B cell (primary cell): ENCODE results near the gene VPS26A. TPM values are rescaled to one million over a fixed set of nuclear protein-coding genes. Genes with fewer than 3 reads are reported as not detected.

Experiments
- ATAC-seq: fragments of 200-7000 bp; cut with Tn5 transposase; one replicate; pipeline ENCODE4 v1.10.0; 2021; ENCODE audit warnings: low read depth, mild to moderate bottlenecking, moderate number of reproducible peaks, moderate library complexity
- CTCF ChIA-PET: fragments of 350-600 bp; sonication (Branson Sonifier 250); formaldehyde crosslinking; loops from one replicate; lab custom pipeline; 2021; ENCODE audit warnings: antibody characterized with exemption, inconsistent platforms; lab: Charles Lee
- POLR2A ChIA-PET: fragments of 350-600 bp; sonication (Branson Sonifier 250); formaldehyde crosslinking; loops from one replicate; lab custom pipeline; 2021; ENCODE audit warnings: antibody characterized with exemption; lab: Charles Lee
- DNase-seq: peaks from one replicate; pipeline ENCODE4 v3.0.0; 2013
- H2AFZ ChIP-seq: 2 replicates; pipeline ENCODE4 v1.6.1; 2012; ENCODE audit warnings: mild to moderate bottlenecking, low read depth, low read length; ENCODE audit not compliant: insufficient read depth, poor library complexity, severe bottlenecking
- H3K27ac ChIP-seq, 2 donors: 1 replicate in 1 of 2; 2 replicates in 1 of 2; pipeline ENCODE4 v1.5.1; 2012 to 2013; ENCODE audit warnings: low read length in 2 of 2, mild to moderate bottlenecking in 2 of 2, moderate library complexity in 1 of 2
- H3K27me3 ChIP-seq, 4 experiments: fragments of 200-600 bp in 1 of 4; sonication (generic) in 1 of 4; replicated peaks in 1 of 4; 1 replicate in 2 of 4; 2 replicates in 2 of 4; pipeline versions ENCODE4 v1.6.1 to v1.7.0; 2013 to 2016; ENCODE audit warnings: low read length in 3 of 4, mild to moderate bottlenecking in 2 of 4, mixed read lengths in 1 of 4, moderate library complexity in 1 of 4; ENCODE audit not compliant: insufficient read depth in 4 of 4, control insufficient read depth in 3 of 4; ENCODE audit errors: control extremely low read depth in 1 of 4
- H3K36me3 ChIP-seq, 2 experiments: replicated peaks in 1 of 2; 1 replicate in 1 of 2; 2 replicates in 1 of 2; pipeline versions ENCODE4 v1.6.1 to v1.7.1; 2013; ENCODE audit warnings: low read length in 1 of 2; ENCODE audit not compliant: insufficient read depth in 2 of 2, control insufficient read depth in 1 of 2; ENCODE audit errors: control extremely low read depth in 1 of 2, extremely low read depth in 1 of 2
- H3K4me1 ChIP-seq, 2 donors: fragments of 200-600 bp in 1 of 2; sonication (generic) in 1 of 2; 1 replicate in 1 of 2; 2 replicates in 1 of 2; pipeline versions ENCODE4 v1.5.1 to v1.6.1; 2013 to 2017; ENCODE audit warnings: low read length in 2 of 2; ENCODE audit not compliant: control insufficient read depth in 2 of 2, insufficient read depth in 2 of 2
- H3K4me2 ChIP-seq: replicated peaks from 2 replicates; pipeline ENCODE3; 2012; ENCODE audit warnings: mild to moderate bottlenecking, low read depth, low read length; ENCODE audit not compliant: poor library complexity, severe bottlenecking
- H3K4me3 ChIP-seq, 5 experiments: fragments of 200-600 bp in 1 of 5; sonication (generic) in 1 of 5; 1 replicate in 3 of 5; 2 replicates in 2 of 5; pipeline versions ENCODE4 v1.5.1 to v1.7.0; 2011 to 2016; ENCODE audit warnings: low read length in 4 of 5, mild to moderate bottlenecking in 4 of 5, low read depth in 2 of 5, control low read depth in 1 of 5, moderate library complexity in 1 of 5; ENCODE audit not compliant: insufficient read depth in 1 of 5; ENCODE audit errors: control extremely low read depth in 1 of 5, extremely low read depth in 1 of 5
- H3K79me2 ChIP-seq: fragments of 200-600 bp; sonication (generic); one replicate; pipeline ENCODE4 v1.6.0; 2016; ENCODE audit warnings: low read length; ENCODE audit not compliant: control insufficient read depth, insufficient read depth
- H3K9ac ChIP-seq: fragments of 200-600 bp; sonication (generic); 2 replicates; pipeline ENCODE4 v1.6.1; 2017; ENCODE audit warnings: mild to moderate bottlenecking, low read length, moderate library complexity
- H3K9me3 ChIP-seq, 3 donors: one replicate each; pipeline versions ENCODE4 v1.6.1 to v1.7.1; 2013; ENCODE audit warnings: low read length in 2 of 3; ENCODE audit not compliant: control insufficient read depth in 2 of 3, insufficient read depth in 1 of 3; ENCODE audit errors: control extremely low read depth in 1 of 3
- H4K20me1 ChIP-seq: 2 replicates; pipeline ENCODE4 v1.6.0; 2012; ENCODE audit warnings: mild to moderate bottlenecking, low read length; ENCODE audit not compliant: insufficient read depth, control insufficient read depth, poor library complexity, severe bottlenecking
- H3K27ac Mint-ChIP-seq: one replicate; pipeline ENCODE4 v1.8.0; 2021; ENCODE audit warnings: mixed read lengths
- H3K27me3 Mint-ChIP-seq: one replicate; pipeline ENCODE4 v1.8.0; 2021; ENCODE audit warnings: mixed read lengths
- H3K4me1 Mint-ChIP-seq: one replicate; pipeline ENCODE4 v1.8.0; 2021; ENCODE audit warnings: mixed read lengths
- H3K4me3 Mint-ChIP-seq: one replicate; pipeline ENCODE4 v1.8.0; 2021; ENCODE audit warnings: mixed read lengths
- H3K9me3 Mint-ChIP-seq: one replicate; pipeline ENCODE4 v1.8.0; 2022; ENCODE audit warnings: mixed read lengths; ENCODE audit not compliant: insufficient read depth
- EZH2 ChIP-seq: IDR thresholded peaks from 2 replicates; pipeline ENCODE4 v1.6.1; 2012; ENCODE audit warnings: borderline replicate concordance, low read depth, mild to moderate bottlenecking, moderate library complexity, low read length; ENCODE audit not compliant: insufficient read depth, poor library complexity, severe bottlenecking
- WGBS: methylation state at CpG from one replicate; pipeline ENCODE4 v1.1.5; 2013; ENCODE audit warnings: missing lambda C conversion rate; ENCODE audit not compliant: insufficient coverage; 5-methylcytosine and 5-hydroxymethylcytosine counted together
- intact Hi-C: fragments of 100-400 bp; cut with micrococcal nuclease; formaldehyde crosslinking; loops from one replicate; pipeline ENCODE4 v1.10.0; 2022
- polyA plus RNA-seq: library from polyadenylated mRNA; depleted of rRNA; stranded (reverse); fragments of >200 nt; gene quantifications from 2 replicates; pipeline ENCODE4 v1.2.3, GENCODE V29; 2012
- total RNA-seq, 2 donors: library from RNA; stranded (reverse); fragments of 120-200 nt in 1 of 2; gene quantifications; 1 replicate in 1 of 2; 2 replicates in 1 of 2; pipeline versions ENCODE4 v1.2.3 to v1.2.4, GENCODE V29; 2013 to 2022
- TF ChIP-seq, protein P1 (sequence below): fragments of 200-600 bp; IDR thresholded peaks from one replicate; pipeline ENCODE4 v1.8.0; 2022; ENCODE audit warnings: antibody characterized with exemption, mild to moderate bottlenecking

The VPS26A gene
- total and polyA plus RNA-seq, 2 donors (not counting 1 experiment from before 2014, with no cell fraction given) = 5.0 to 29.9 TPM

DNA sequence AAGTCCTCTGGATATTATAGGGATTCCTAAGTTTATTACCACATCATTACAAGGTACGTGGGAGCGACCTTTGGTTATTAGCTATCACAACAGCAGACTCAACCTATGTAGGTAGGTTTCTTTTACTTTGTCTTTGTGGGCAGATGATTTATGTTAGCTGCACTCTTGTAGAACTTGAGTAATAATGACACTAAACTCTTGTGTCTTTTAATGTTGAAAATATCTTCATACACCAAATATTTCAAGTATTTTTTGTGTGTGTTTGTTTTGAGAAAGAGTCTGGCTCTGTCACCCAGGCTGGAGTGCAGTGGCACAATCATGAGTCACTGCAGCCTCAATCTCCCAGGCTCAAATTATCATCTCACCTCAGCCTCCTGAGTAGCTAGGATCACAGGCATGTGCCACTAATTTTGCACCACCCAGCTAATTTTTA, 36.8 kb downstream of the VPS26A start:
- no peaks in the 10 kb centered on the region for H3K27me3 ChIP-seq
- WGBS = no CpG with 5 or more reads among the region's 2 CpGs
- no peak overlapping the region for H3K4me2 ChIP-seq
- H3K9me3 ChIP-seq = no peaks in the 10 kb centered on the region
- Mint-ChIP-seq H3K9me3 (no peaks in the 10 kb centered on the region), H3K27me3 (no peaks in the 10 kb centered on the region), H3K27ac (no peak overlapping the region), H3K4me3 (no peak overlapping the region), H3K4me1 (no peaks in the 10 kb centered on the region)
- TF ChIP-seq, protein P1, sequence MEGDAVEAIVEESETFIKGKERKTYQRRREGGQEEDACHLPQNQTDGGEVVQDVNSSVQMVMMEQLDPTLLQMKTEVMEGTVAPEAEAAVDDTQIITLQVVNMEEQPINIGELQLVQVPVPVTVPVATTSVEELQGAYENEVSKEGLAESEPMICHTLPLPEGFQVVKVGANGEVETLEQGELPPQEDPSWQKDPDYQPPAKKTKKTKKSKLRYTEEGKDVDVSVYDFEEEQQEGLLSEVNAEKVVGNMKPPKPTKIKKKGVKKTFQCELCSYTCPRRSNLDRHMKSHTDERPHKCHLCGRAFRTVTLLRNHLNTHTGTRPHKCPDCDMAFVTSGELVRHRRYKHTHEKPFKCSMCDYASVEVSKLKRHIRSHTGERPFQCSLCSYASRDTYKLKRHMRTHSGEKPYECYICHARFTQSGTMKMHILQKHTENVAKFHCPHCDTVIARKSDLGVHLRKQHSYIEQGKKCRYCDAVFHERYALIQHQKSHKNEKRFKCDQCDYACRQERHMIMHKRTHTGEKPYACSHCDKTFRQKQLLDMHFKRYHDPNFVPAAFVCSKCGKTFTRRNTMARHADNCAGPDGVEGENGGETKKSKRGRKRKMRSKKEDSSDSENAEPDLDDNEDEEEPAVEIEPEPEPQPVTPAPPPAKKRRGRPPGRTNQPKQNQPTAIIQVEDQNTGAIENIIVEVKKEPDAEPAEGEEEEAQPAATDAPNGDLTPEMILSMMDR = no peak
- no peak for TF ChIP-seq EZH2
- no peak overlapping the region for H2AFZ ChIP-seq
- ChIA-PET POLR2A (no interaction called here), CTCF (no interaction called here)
- no peak for ATAC-seq
- H4K20me1 ChIP-seq = peaks cover 7% of the 10 kb centered on the region
- no peaks in the 10 kb centered on the region for H3K79me2 ChIP-seq
- H3K4me1 ChIP-seq = no peaks in the 10 kb centered on the region
- no peak overlapping the region for H3K4me3 ChIP-seq
- no peak overlapping the region for H3K9ac ChIP-seq
- intact Hi-C loops = no loop called here
- H3K27ac ChIP-seq = no peak overlapping the region
- DNase-seq = no peak
- peaks cover 9 to 52% of the 10 kb centered on the region in 2 experiments for H3K36me3 ChIP-seq

DNA sequence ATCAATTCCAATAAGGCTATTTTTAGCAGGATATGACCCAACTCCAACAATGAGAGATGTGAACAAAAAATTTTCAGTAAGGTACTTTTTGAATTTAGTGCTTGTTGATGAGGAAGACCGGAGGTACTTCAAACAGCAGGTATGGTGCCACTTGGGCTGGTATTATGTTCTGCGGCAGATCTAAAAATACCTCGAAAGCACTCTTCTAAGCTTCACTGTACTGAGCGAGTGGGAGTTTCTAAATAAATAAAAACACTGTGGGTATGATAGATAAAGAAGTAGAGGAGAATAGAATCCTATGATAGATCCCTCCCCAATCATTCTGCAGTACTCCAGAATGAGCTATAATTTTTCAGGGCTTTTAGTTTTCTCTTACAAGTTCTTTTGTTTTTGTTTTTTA, 44.5 kb downstream of the VPS26A start:
- Histone ChIP-seq H3K4me3 (no peak overlapping the region), H2AFZ (no peak overlapping the region), H3K27ac (no peak overlapping the region), H3K4me1 (peaks cover 0 to 3% of the 10 kb centered on the region in 2 donors), H3K9ac (no peak overlapping the region), H3K36me3 (peaks cover 17 to 45% of the 10 kb centered on the region in 2 experiments), H3K27me3 (no peaks in the 10 kb centered on the region), H3K9me3 (no peaks in the 10 kb centered on the region), H3K79me2 (no peaks in the 10 kb centered on the region), H4K20me1 (no peaks in the 10 kb centered on the region), H3K4me2 (no peak overlapping the region)
- Mint-ChIP-seq H3K4me3 (no peak overlapping the region), H3K4me1 (no peaks in the 10 kb centered on the region), H3K9me3 (no peaks in the 10 kb centered on the region), H3K27ac (no peak overlapping the region), H3K27me3 (no peaks in the 10 kb centered on the region)
- DNase-seq (no peak), ATAC-seq (no peak)
- ChIA-PET POLR2A (interaction anchor here (0.7 kb wide), 1 partner anchor 28 kb away, joined by 4 read pairs; no protein-coding TSS in a partner anchor), CTCF (interaction anchor here (0.7 kb wide), 1 partner anchor 63 kb away, joined by 3 read pairs; no protein-coding TSS in a partner anchor)
- intact Hi-C loops = no loop called here
- WGBS = 100% methylated on average over 1 of the region's 4 CpGs
- TF ChIP-seq, protein P1 = no peak
- no peak for TF ChIP-seq EZH2
